ENCODE data around the gene DAAM2.

Gene DAAM2

DNA sequence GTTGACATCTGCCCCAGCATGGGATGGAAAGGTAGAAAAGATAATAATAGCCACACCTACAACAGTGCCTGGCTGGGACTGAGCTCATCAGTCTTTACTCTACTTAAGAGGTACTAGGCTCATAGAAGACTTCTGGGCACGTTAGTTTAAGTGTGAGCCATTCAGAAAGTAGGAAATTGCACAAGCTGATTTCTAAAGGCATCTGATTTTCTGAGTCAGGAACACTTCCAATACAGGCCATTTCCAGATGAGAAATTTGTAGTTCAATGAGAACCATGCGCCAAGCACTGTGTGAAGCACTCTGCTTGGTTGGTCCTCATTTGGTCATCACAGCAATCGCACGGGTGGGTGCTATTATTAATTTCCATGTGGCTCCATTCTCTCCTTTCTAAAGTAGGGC lies 99.8 kb downstream of the DAAM2 start:
- DNase-seq = no peak

DNA sequence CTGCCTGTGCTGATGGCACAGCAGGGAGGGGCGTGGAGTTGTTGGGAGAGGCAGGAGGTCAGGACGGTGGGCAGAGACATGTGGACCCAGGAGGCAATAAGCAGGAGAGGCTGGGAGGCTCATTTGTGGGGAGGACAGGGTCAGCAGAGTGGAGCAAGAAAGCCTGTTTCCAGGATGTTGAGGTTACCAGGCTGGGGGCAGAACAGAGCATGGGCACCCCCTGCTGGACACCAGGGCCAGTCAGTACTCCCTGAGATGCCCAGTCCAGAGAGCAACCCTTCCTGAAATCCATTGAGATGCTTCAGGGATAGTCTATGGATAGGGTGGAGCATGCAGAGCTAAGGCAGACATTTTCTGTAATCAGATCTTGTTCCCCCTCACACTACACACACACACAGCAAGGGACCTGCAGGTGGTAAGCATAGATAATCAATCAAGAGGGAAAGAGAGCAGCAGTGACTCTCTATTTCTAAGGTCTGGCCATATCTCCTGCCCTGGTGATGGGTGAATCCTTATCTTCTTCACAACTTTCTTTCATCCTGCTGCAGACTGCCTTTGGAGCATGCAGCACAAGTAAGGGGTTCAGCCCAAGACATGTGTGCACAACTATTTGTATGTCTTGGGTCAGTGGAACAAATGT lies 100.4 kb downstream of the DAAM2 start:
- peak; percentile 54 for DNase-seq

DNA sequence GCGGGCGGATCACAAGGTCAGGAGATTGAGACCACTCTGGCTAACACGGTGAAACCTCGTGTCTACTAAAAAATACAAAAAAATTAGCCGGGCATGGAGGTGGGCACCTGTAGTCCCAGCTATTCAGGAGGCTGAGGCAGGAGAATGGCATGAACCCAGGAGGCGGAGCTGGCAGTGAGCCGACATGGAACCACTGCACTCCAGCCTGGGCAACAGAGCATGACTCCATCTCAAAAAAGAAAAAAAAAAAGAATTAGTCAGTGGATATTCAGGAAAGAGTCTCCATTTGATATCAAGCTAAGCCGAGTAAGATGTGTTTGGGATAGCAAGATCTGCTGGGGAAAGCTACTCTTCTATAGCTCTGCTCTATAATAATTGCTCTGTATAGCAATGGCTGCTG lies 101.1 kb downstream of the DAAM2 start:
- DNase-seq = no peak

DNA sequence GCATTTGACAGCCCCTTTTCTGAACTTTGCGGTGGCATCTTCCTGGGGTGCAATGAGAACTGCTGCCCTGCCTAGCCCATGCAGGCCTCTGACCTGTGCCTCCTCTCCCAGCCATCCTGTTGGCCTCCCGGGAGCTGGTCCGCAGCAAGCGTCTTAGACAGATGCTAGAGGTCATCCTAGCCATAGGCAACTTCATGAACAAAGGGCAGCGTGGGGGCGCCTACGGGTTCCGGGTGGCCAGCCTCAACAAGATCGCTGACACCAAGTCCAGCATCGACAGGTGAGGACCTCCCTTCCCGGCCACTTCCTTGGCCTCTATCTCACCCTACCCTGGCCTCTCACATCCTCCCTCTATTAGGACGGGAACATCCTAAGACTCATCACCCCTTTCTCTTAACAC lies 104.5 kb downstream of the DAAM2 start:
- no peak for DNase-seq

GRCh38 chr6:39897698-39898097 lies 105.5 kb downstream of the DAAM2 start:
- no peak for DNase-seq

GRCh38 chr6:39898625-39899024 lies 106.4 kb downstream of the DAAM2 start:
- no peak for DNase-seq

GRCh38 chr6:39899554-39900295 lies 107.5 kb downstream of the DAAM2 start:
- no peak for DNase-seq

GRCh38 chr6:39901116-39901655 lies 109.0 kb downstream of the DAAM2 start:
- no peak for DNase-seq

- no peak for DNase-seq
Measured at GRCh38 chr6:39901670-39902069, 109.5 kb downstream of the DAAM2 start.

DNA sequence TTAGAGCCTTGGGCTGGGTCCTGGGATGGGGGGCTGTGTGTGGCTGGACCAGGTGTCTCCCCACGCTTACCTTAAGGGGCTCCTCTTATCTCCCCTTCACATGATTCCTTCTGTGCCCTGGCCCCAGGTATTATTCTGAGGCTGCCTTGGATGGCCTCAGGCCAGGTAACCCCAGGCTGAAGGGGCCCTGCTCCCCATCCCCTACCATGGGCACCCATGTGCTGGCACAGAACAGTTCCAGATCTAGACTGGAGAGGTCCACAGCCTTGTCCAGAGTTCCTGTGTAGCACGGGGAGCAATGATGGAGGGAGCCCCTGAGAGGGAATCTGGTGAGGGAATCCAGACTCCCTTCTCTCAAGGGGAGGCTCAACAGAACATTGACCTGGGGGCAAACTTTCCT lies 110.0 kb downstream of the DAAM2 start:
- DNase-seq = no peak

DNA sequence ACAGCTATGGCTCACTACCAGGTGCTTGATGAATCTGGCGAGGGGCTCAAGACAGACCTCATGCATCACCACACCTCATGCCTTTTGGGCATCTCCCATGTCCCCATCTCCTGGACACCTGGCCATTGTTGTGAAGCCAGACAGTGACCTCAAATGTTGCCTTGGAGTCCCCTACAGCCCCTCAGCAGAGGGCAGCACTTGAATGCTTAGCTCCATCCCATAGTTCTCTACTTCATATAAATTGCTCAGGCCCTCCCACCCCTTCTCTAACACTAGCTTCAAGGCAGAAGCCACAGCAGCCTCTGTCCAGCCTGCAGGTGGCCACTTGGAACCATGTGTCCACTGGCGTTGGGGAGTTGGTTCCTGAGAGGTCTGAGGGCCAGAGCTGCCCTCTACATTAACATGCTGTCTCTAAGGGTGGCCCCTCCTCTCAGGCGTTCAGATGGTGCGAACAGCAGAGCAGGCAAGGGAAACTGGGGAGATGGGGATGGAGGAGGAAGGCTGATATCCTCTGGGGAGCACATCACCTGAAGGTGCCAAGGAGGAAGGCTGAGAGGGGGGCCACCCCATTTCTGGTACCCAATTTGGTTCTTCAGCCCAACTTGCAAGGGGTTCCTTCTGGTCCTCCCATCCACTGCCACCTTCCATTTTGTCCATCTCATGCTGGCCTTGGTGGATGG lies 110.8 kb downstream of the DAAM2 start:
- no peak for DNase-seq

GRCh38 chr6:39903656-39904055 lies 111.5 kb downstream of the DAAM2 start:
- no peak for DNase-seq

DNA sequence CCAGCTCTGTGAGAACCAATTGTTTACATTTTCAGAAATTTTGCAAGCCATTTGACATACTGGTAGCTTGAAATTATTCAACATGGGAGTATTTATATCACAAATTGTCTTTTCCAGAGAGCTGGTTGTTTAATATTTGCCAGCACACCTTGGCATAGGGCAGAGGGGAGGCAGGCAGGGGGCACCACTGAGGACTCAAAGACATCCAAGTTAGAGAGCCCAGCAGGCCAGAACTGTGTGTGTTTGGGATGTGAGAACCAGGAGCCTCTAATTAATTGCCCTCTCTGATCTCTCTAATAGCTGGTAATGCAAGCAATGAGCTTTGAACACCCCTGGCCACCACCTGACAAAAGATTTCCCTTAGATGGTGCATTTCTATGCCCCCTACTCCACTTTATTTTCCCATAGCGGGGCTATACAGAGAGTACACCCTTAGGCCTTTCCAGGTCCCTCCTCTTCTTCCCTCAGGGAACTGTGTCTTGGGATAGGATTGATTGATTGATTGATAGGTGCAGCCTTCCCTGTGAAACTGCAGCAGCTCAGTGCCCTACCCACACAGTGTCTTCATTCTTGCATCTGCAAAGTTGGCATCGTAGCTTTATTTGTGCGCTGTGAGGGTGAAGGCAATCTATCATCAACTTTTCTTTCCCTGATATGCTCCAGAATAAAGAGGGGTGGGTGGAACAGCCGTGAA lies 112.9 kb downstream of the DAAM2 start:
- no peak for DNase-seq

DNA sequence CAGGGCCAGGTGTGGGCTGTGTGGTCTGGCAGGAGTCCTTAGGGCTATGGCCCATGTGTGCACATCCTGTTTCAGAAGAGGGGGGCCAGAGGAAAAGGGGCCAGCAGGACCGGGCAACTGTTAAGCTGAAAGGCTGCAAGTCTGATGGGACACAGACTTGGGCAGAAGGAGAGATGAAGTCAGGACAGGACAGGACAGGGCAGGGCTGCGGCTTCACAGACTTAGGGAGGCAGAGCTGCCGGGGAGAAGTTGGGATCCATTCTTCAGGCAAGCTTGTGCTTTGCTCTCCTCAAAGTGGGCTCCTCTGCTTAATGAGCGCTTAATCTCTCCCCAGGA lies 113.4 kb downstream of the DAAM2 start:
- DNase-seq = no peak

DNA sequence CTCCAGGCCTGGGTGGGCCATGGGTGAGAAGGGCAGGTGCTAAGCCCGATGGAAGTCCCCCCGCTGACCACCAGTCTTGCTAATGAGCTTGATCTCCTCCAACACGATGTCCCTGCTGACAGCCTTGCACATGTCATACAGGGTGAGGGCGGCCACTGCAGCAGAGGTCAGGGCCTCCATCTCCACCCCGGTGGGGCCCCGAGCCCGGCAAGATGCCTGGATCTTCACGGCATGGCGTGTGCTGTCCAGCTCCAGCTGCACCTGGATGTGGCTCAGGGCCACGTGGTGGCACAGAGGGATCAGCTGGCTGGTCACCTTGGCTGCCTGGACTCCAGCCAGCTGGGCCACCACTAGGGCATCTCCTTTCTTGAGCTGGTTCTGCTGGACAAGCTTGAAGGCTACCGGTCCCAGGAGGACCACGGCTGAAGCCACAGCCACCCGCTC lies 114.2 kb downstream of the DAAM2 start:
- DNase-seq = no peak

- no peak for DNase-seq
Measured at GRCh38 chr6:39907871-39908575, 115.8 kb downstream of the DAAM2 start.

GRCh38 chr6:39908838-39909583 lies 116.8 kb downstream of the DAAM2 start:
- no peak for DNase-seq

- DNase-seq = no peak
Measured at GRCh38 chr6:39909701-39910100, 117.5 kb downstream of the DAAM2 start.

- DNase-seq = no peak
Measured at GRCh38 chr6:39910164-39910563, 118.0 kb downstream of the DAAM2 start.

- no peak for DNase-seq
Measured at GRCh38 chr6:39910744-39911143, 118.6 kb downstream of the DAAM2 start.

DNA sequence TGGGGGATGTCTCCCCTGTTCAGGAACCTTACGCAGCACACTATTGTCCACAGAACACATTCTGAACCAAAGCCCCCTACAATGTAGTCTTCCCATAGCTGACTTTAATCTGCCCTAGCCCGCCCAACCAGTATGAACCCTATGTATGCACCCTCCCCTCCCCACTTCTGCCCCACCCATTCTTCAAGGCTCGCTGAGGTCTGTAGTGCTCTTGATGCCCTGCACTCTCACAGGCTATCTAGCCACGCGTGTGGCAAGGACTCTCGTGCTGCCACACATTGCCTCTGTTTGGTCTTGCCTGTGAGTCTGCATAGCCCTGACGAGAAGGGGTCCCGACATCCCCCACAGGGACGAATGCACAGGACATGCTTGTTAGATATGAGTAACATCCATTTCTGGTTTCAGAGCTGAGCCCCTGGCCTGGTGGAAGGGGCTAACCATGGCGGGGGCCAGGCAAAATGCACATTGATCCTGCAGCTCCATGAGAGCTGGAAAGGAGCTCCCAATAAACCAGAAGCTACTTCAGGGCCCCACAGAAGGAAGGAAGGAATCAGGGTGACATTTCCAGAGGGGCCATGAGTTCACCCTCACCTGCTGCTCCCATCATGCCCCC lies 119.4 kb downstream of the DAAM2 start:
- DNase-seq = no peak

DNA sequence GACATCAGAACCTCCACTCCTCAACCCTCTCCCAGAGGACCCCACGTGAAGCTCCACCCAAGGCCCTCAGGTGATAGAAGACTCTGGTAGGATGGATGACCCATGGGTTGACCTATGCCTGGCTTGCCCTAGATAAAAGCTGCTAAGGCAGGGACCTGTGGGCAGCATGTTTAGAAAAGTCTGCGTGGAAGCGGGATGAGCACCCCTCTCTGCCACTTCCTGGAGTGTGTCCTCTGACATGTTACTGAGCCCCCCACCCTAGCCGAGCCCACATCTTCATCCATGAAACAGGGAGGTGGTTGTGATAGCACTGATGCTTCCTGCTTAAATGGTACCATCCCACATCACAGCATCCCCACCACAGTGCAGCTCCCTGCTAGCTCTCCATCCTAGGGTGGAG lies 120.3 kb downstream of the DAAM2 start:
- DNase-seq = no peak

Measured in hematopoietic multipotent progenitor cell treated with erythropoietin and hydrocortisone succinate and interleukin-3 and kit ligand, for 6 days (in vitro differentiated cells).